BLaER1 treated with 17β-estradiol and CSF1 and Interleukin-3, amounts not matched to agents 10 nM and 100 nM (cell line): ENCODE results near the gene SLC6A2.

Experiments
- H3K27ac ChIP-seq, 11 experiments: shearing (Covaris generic); formaldehyde crosslinking; 2 replicates each; pipeline ENCODE4 v1.8.1; 2022
- H3K27me3 ChIP-seq, 11 experiments: shearing (Covaris generic); formaldehyde crosslinking; 2 replicates each; pipeline ENCODE4 v1.8.1; 2022
- H3K36me3 ChIP-seq, 11 experiments: shearing (Covaris generic); formaldehyde crosslinking; 2 replicates each; pipeline ENCODE4 v1.8.1; 2022
- H3K4me1 ChIP-seq, 10 experiments: shearing (Covaris generic); formaldehyde crosslinking; 2 replicates each; pipeline ENCODE4 v1.8.1; 2022
- H3K4me2 ChIP-seq, 11 experiments: shearing (Covaris generic); formaldehyde crosslinking; 2 replicates each; pipeline ENCODE4 v1.8.1; 2022
- H3K4me3 ChIP-seq, 10 experiments: shearing (Covaris generic); formaldehyde crosslinking; 2 replicates each; pipeline ENCODE4 v1.8.1; 2022
- H3K9ac ChIP-seq, 11 experiments: shearing (Covaris generic); formaldehyde crosslinking; 2 replicates each; pipeline ENCODE4 v1.8.1; 2022
- H3K9me3 ChIP-seq, 11 experiments: shearing (Covaris generic); formaldehyde crosslinking; replicated peaks in 1 of 11; 2 replicates each; pipeline ENCODE4 v1.8.1; 2022
- H4K20me1 ChIP-seq, 11 experiments: shearing (Covaris generic); formaldehyde crosslinking; 2 replicates each; pipeline ENCODE4 v1.8.1; 2022
- Cebpa-rat ChIP-seq, 11 experiments: shearing (Covaris generic); IDR thresholded peaks; 2 replicates each; pipeline ENCODE4 v1.8.1; 2022

SLC6A2 gene

GRCh38 chr16:55657616-55658015, 1.8 kb downstream of the SLC6A2 start:
- no peak overlapping the region for H3K9ac ChIP-seq

DNA sequence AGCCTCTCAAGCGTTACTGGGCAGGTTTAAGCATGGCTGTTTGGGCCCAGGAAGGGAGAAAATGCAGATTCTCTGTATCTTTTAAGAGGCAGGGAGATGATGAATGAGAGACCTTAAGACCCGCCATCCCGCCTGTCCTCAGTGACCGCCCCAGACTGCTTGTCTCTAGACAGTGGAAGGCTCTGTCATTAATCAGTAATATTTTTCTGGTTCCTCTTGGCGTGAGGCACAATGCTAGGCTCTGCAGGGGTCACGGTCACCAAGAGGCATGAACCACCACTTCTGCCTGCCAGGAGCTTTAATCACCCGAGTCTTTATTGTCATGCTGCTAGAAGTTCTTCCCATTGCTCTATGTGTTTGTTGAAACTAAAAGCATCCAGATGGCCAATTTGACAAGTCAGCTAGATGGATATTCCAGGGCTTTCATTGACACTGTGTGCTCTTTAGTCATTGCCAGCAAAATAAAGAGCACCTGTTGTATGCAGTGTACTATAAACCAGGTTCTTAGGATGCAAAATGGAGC, 3.2 kb downstream of the SLC6A2 start:
- Histone ChIP-seq H3K9me3 (peaks cover 5 to 29% (median 17%) of the 10 kb centered on the region in 11 experiments; a peak in 15 of 22 replicates), H3K9ac (no peak overlapping the region), H3K27ac (no peak overlapping the region), H3K36me3 (no peaks in the 10 kb centered on the region), H3K4me3 (no peak overlapping the region), H3K4me2 (no peak overlapping the region), H3K4me1 (no peaks in the 10 kb centered on the region), H3K27me3 (no peaks in the 10 kb centered on the region; a peak in 1 of 22 replicates), H4K20me1 (no peaks in the 10 kb centered on the region; a peak in 1 of 22 replicates)
- TF ChIP-seq Cebpa-rat (IDR thresholded peaks at IDR 0.05): no peak

More at GRCh38 chr16:55657616-55658015, 1.8 kb downstream of the SLC6A2 start:
- Histone ChIP-seq H3K9me3 (peaks cover 5 to 24% (median 17%) of the 10 kb centered on the region in 11 experiments; a peak in 15 of 22 replicates), H3K4me3 (no peak overlapping the region), H4K20me1 (no peaks in the 10 kb centered on the region; a peak in 1 of 22 replicates), H3K36me3 (no peaks in the 10 kb centered on the region), H3K4me1 (no peaks in the 10 kb centered on the region), H3K4me2 (no peak overlapping the region), H3K27me3 (no peaks in the 10 kb centered on the region; a peak in 1 of 22 replicates), H3K27ac (no peak overlapping the region)
- TF ChIP-seq Cebpa-rat (IDR thresholded peaks at IDR 0.05): no peak

DNA sequence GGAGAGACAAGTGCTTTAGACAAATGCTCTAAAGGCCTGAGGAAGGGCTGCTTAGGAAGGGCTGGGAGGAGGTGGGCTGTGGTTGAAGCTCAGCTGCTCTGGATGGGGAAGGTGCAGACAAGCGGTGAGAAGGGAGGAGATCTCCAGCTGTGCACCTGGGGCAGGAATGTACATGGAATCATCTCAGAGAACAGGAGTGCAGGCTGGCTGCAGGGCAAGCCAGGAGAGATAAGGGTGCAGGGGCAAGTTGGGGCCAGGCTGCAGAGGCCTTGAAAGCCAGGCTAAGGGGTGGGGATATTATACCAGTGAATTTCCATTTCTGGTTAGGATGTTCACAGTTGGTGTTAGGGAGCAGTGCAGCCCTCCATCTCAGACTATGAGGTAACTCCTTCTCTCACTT, 4.2 kb downstream of the SLC6A2 start:
- no peaks in the 10 kb centered on the region for H3K36me3 ChIP-seq

DNA sequence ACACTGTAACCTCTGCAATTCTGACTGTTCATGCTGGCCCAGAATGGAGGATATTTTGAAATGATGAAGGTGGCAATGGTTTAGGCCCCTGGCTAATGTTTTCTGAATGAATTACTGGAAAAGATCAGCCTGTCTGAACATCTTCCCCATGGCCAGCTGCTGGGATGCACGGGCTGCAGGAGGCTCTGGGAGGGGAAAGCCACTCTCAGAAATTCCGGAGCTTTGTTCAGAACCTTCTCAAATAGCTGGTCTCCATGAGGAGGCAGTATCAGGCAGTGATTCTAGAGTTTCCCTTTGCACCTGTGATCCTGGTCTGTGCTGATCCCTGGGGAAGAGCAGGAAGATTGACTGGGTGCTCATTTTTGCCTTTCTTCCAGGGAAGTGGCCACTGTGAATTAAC, 5.0 kb downstream of the SLC6A2 start:
- H3K4me1 ChIP-seq: 0 out of 20 replicates have a peak, but pooled peaks cover 0 to 3% (median 0%) of the 10 kb centered on the region in 10 experiments
- H4K20me1 ChIP-seq: no peaks in the 10 kb centered on the region
- TF ChIP-seq Cebpa-rat (IDR thresholded peaks at IDR 0.05): no peak
- no peak overlapping the region for H3K9ac ChIP-seq
- H3K4me2 ChIP-seq: no peak overlapping the region
- H3K4me3 ChIP-seq: no peak overlapping the region
- no peaks in the 10 kb centered on the region for H3K36me3 ChIP-seq
- no peak overlapping the region for H3K27ac ChIP-seq
- H3K9me3 ChIP-seq: peaks cover 5 to 17% (median 10%) of the 10 kb centered on the region in 11 experiments; a peak in 15 of 22 replicates
- no peaks in the 10 kb centered on the region; a peak in 1 of 22 replicates for H3K27me3 ChIP-seq

More for the DNA sequence above, 4.2 kb downstream of the SLC6A2 start:
- H3K27me3 ChIP-seq: no peaks in the 10 kb centered on the region; a peak in 1 of 22 replicates
- H3K9me3 ChIP-seq: peaks cover 5 to 25% (median 17%) of the 10 kb centered on the region in 11 experiments; a peak in 15 of 22 replicates
- H3K9ac ChIP-seq: no peak overlapping the region
- no peaks in the 10 kb centered on the region for H4K20me1 ChIP-seq
- H3K4me3 ChIP-seq: no peak overlapping the region
- H3K27ac ChIP-seq: no peak overlapping the region
- 0 out of 20 replicates have a peak, but pooled peaks cover 0 to 3% (median 0%) of the 10 kb centered on the region in 10 experiments for H3K4me1 ChIP-seq
- no peak overlapping the region for H3K4me2 ChIP-seq
- TF ChIP-seq Cebpa-rat (IDR thresholded peaks at IDR 0.05): no peak

DNA sequence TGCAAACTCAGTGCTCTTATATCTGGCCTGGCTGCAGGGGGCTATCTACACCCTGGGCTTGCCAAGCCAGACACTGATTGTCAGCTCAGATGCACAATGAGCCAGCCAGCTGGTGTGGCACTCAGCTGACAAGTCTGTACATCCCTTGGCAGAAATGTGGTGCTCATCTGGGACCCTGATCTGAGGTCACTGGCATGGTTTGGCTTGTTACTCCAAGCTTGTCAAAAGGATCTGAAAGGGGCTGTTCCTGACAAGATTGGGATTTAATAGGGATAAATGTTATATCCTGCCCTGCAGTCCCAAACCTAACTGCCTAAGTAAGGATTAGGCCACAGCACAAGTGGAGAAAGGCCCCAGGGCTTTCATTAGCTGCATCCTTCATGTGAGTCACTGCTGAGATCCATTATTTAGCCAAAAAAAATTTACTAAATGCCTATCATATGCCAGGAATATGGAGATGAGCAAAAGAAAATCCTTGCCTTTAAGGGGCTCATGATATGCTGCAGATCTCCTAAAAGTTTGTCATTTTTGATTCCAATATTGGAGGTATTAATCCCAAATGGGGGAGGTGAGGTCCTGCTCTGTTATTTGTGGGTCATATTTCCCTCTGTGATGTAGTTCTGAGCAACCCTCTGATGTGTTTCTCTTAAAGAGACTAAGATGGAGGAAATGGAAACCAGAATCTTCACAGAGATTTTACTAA, 6.3 kb downstream of the SLC6A2 start:
- H3K4me3 ChIP-seq: no peak overlapping the region
- no peak overlapping the region for H3K27ac ChIP-seq
- no peak for TF ChIP-seq Cebpa-rat (IDR thresholded peaks at IDR 0.05)
- H4K20me1 ChIP-seq: no peaks in the 10 kb centered on the region
- H3K4me1 ChIP-seq: 0 out of 20 replicates have a peak, but pooled peaks cover 0 to 3% (median 0%) of the 10 kb centered on the region in 10 experiments
- H3K9me3 ChIP-seq: peaks cover 0 to 8% (median 0%) of the 10 kb centered on the region in 11 experiments; a peak in 3 of 22 replicates
- no peaks in the 10 kb centered on the region for H3K27me3 ChIP-seq
- no peak overlapping the region for H3K9ac ChIP-seq
- H3K36me3 ChIP-seq: no peaks in the 10 kb centered on the region
- no peak overlapping the region for H3K4me2 ChIP-seq

- Histone ChIP-seq H4K20me1 (no peaks in the 10 kb centered on the region), H3K4me2 (no peak overlapping the region), H3K27me3 (no peaks in the 10 kb centered on the region), H3K4me1 (0 out of 20 replicates have a peak, but pooled peaks cover 0 to 3% (median 0%) of the 10 kb centered on the region in 10 experiments), H3K9ac (no peak overlapping the region), H3K27ac (no peak overlapping the region), H3K36me3 (no peaks in the 10 kb centered on the region), H3K4me3 (no peak overlapping the region), H3K9me3 (peaks cover 0 to 8% (median 0%) of the 10 kb centered on the region in 11 experiments; a peak in 1 of 22 replicates)
- TF ChIP-seq Cebpa-rat (IDR thresholded peaks at IDR 0.05): no peak
These were observed 6.8 kb downstream of the SLC6A2 start for GRCh38 chr16:55662644-55663031.

DNA sequence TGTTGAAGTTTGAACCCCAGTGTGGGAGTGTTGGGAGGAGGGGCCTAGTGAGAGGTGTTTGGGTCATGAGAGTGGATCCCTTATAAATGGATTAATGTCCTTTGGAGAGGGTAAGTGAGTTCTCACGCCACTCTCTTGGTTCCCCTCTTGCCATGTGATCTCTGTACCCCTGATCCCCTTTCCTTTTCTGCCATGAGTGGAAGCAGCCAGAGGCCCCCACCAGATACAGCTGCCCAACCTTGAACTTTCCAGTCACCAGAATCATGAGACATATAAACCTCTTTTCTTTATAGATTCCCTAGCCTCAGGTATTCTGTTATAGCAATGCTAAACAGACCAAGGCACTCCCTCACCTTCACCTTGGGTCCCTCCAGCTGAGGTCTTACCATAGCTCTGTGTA, 7.4 kb downstream of the SLC6A2 start:
- peaks cover 0 to 8% (median 0%) of the 10 kb centered on the region in 11 experiments; a peak in 1 of 22 replicates for H3K9me3 ChIP-seq
- H3K27ac ChIP-seq: no peak overlapping the region
- no peak overlapping the region for H3K4me3 ChIP-seq
- no peak overlapping the region for H3K9ac ChIP-seq
- H3K36me3 ChIP-seq: no peaks in the 10 kb centered on the region
- H3K27me3 ChIP-seq: no peaks in the 10 kb centered on the region
- no peak for TF ChIP-seq Cebpa-rat (IDR thresholded peaks at IDR 0.05)
- 0 out of 20 replicates have a peak, but pooled peaks cover 0 to 3% (median 0%) of the 10 kb centered on the region in 10 experiments for H3K4me1 ChIP-seq
- H3K4me2 ChIP-seq: no peak overlapping the region
- H4K20me1 ChIP-seq: no peaks in the 10 kb centered on the region

DNA sequence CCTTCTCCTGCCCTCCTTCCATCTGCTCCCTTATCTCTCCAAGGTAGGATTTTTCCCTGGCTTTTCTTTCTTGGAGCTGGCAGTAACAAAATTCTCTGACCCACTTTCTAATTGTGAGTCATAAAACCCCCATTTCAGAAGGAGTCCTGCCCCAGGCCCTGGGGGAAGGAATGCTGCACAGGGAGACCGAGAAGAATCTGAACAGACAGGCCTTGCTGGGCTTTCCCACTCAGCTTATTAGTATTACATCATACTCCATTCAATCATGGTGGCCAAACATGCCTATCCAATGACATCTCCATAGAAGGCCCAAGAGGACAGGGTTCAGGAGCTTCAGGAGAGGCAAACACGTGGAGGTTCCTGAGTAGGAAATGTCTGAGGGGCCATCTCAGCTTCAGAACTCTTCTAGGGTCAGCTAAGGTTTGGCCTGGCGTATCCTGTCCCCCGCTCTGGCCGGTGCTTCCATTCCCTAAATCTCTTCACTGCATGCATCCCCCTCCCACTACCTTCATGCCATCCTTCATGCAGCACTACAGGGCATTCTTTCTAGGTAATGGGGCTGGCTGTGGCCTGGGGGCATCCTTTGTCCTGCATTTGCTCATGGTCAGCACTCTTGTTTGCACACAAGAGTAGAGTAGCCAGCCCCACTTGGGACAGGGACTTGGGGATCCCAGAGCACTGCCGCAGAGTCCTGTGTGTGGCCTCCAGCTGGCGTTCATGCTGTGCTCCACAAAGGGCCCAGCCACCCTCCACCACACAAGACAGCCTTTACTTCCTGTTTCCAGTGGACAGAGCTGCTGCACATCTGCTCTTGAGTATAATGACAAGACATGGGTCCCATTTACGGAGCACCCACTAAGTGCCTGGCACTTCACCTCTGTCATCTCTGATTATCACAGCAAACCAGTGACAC, 8.2 kb downstream of the SLC6A2 start:
- Histone ChIP-seq H3K36me3 (no peaks in the 10 kb centered on the region), H3K27ac (no peak overlapping the region)
- TF ChIP-seq Cebpa-rat (IDR thresholded peaks at IDR 0.05): 0 out of 22 replicates have a peak, but pooled peaks of 2 of the 11 experiments have one; percentile 13

More for the DNA sequence above, 8.2 kb downstream of the SLC6A2 start:
- 0 out of 20 replicates have a peak, but pooled peaks cover 0 to 3% (median 0%) of the 10 kb centered on the region in 10 experiments for H3K4me1 ChIP-seq
- H4K20me1 ChIP-seq: no peaks in the 10 kb centered on the region
- H3K4me2 ChIP-seq: no peak overlapping the region
- no peak overlapping the region for H3K9ac ChIP-seq
- H3K27me3 ChIP-seq: no peaks in the 10 kb centered on the region
- peaks cover 0 to 8% (median 0%) of the 10 kb centered on the region in 11 experiments; a peak in 1 of 22 replicates for H3K9me3 ChIP-seq
- no peak overlapping the region for H3K4me3 ChIP-seq
